ENCODE data around the gene XRCC5. TPM values are rescaled to one million over a fixed set of nuclear protein-coding genes. Genes with fewer than 3 reads are reported as not detected.

XRCC5 gene
- total and polyA plus RNA-seq, 10 of the 15 experiments (the other 5 are each of a cell fraction or from before 2014, with no cell fraction given), result 259 to 815 (median 530) TPM

GRCh38 chr2:216075510-216076485, 33.4 kb upstream of the XRCC5 start:
- Histone ChIP-seq H3K9me3 (replicated peaks; ENCODE audit: control insufficient read depth, insufficient read depth, low read length) (no peaks in the 10 kb centered on the region), H3K4me2 (ENCODE audit: control insufficient read depth, insufficient read depth) (no peak overlapping the region), H3K27me3 (replicated peaks in 1 of 2; ENCODE audit: control insufficient read depth in 2 of 2, insufficient read depth in 2 of 2, low read length in 1 of 2) (no peaks in the 10 kb centered on the region), H4K20me1 (ENCODE audit: control insufficient read depth, insufficient read depth) (no peaks in the 10 kb centered on the region), H3K36me3 (ENCODE audit: control insufficient read depth in 2 of 2, insufficient read depth in 2 of 2, low read length in 1 of 2) (no peaks in the 10 kb centered on the region; a peak in 1 of 4 replicates), H2AFZ (ENCODE audit: control insufficient read depth, low read depth, low read length) (no peak overlapping the region), H3K9ac (ENCODE audit: control insufficient read depth, insufficient read depth, low read length) (no peak overlapping the region), H3K27ac (ENCODE audit: control insufficient read depth, insufficient read depth) (no peak overlapping the region), H3K4me3 (no peak overlapping the region), H3K79me2 (ENCODE audit: control insufficient read depth, insufficient read depth, low read length) (peaks cover 1% of the 10 kb centered on the region; the same call in 1 of the 2 replicates), H3K4me1 (ENCODE audit: control insufficient read depth, insufficient read depth, low read length) (no peaks in the 10 kb centered on the region)
- ChIA-PET POLR2A (interaction anchor here (1.0 to 1.2 kb wide), 2 partner anchors 15 to 26 kb away, joined by 3 to 4 read pairs; no protein-coding TSS in a partner anchor), CTCF (interaction anchor here (0.6 to 1.8 kb wide), 6 partner anchors 9 to 145 kb away, joined by 3 to 5 read pairs (median 4); no protein-coding TSS in a partner anchor), RAD21 (ENCODE audit: unreplicated experiment) (interaction anchor here (1.6 kb wide), 1 partner anchor 14 kb away, joined by 3 read pairs; no protein-coding TSS in a partner anchor), SMC1A (ENCODE audit: uncharacterized antibody, unreplicated experiment) (interaction anchor here (0.5 to 2.3 kb wide), 9 partner anchors 17 to 549 kb away, joined by 3 to 10 read pairs (median 3); no protein-coding TSS in a partner anchor)
- no peak for FAIRE-seq
- intact Hi-C loops (cut with micrococcal nuclease; ENCODE audit: unreplicated experiment) (no loop called here), in situ Hi-C loops (cut with MboI) (no loop called here)
- ATAC-seq, result no peak
- no TSS peak for BruUV-seq (replicated peaks)
- 98% methylated on average over 6 of the region's 6 CpGs for WGBS (ENCODE audit: insufficient coverage, insufficient replicate concordance, low lambda C conversion rate, missing lambda C conversion rate)
- no peak for DNase-seq (ENCODE audit: low read depth, low spot score)
- TF ChIP-seq NRF1 (conservative IDR thresholded peaks at IDR 0.05; ENCODE audit: low read depth, low read length), result no peak
- no peak for TF ChIP-seq CUX1 (IDR thresholded peaks at IDR 0.05; ENCODE audit: insufficient replicate concordance, low read depth, low read length)
- TF ChIP-seq POLR2A (IDR thresholded peaks at IDR 0.05; ENCODE audit: low read depth, low read length), result no peak
- TF ChIP-seq ZNF592 (IDR thresholded peaks at IDR 0.05), result no peak
- no peak for TF ChIP-seq BACH1 (IDR thresholded peaks at IDR 0.05; ENCODE audit: borderline replicate concordance)
- TF ChIP-seq ZNF24 (IDR thresholded peaks at IDR 0.05), result no peak
- no peak for TF ChIP-seq HSF1 (IDR thresholded peaks at IDR 0.05; ENCODE audit: low read depth, low read length)

Measured in GM12878 (cell line).